Lower leg skin (tissue), 4 donors: ENCODE results near the gene FEM1A. TPM values are rescaled to one million over a fixed set of nuclear protein-coding genes. Genes with fewer than 3 reads are reported as not detected.
A peak's percentile ranks its signal among the peaks of the same experiment; 100 is the strongest.
"Not testable (repeated sequence)": the region's sequence is repeated elsewhere in the genome, so short reads cannot be mapped to it uniquely, and the experiment has no call there.

ENCODE experiments used
- DNase-seq, 2 donors: peaks; one replicate each; pipeline ENCODE4 v3.0.0-alpha.2; 2019; ENCODE audit warnings: low spot score in 2 of 2
- H3K4me3 ChIP-seq: fragments of 200-600 bp; sonication (generic); 2 replicates; pipeline ENCODE4 v1.5.1; 2017; ENCODE audit warnings: mild to moderate bottlenecking, low read depth; ENCODE audit not compliant: poor library complexity, severe bottlenecking
- CTCF ChIP-seq, 3 donors: fragments of 450-650 bp; IDR thresholded peaks; one replicate each; pipeline ENCODE4 v1.5.1; 2016; ENCODE audit warnings: antibody characterized with exemption in 3 of 3, mild to moderate bottlenecking in 3 of 3, moderate library complexity in 2 of 3
- POLR2A ChIP-seq, 2 donors: fragments of 450-650 bp; IDR thresholded peaks; one replicate each; pipeline ENCODE4 v1.6.1; 2016 to 2017; ENCODE audit warnings: antibody characterized with exemption in 2 of 2, mild to moderate bottlenecking in 1 of 2, moderate library complexity in 1 of 2
- WGBS, 2 donors: methylation state at CpG; one replicate each; pipeline ENCODE4 v1.1.5; 2018; 5-methylcytosine and 5-hydroxymethylcytosine counted together
- intact Hi-C: fragments of 100-400 bp; cut with DNase I; formaldehyde crosslinking; loops from one replicate; pipeline ENCODE4 v1.15.0; 2023; ENCODE audit warnings: low total_unique reads
- total RNA-seq, 4 donors: library from RNA; depleted of rRNA; stranded (reverse); fragments of >200 nt; gene quantifications; one replicate each; pipeline ENCODE4 v1.1.0, GENCODE V29; 2016

FEM1A gene
- total RNA-seq, 4 donors from 2014 or later, result 46.4 to 55.3 (median 49.9) TPM

- WGBS, 2 donors, result 86 to 90% methylated on average over 4 of the region's 4 CpGs
- no peak for TF ChIP-seq CTCF (IDR thresholded peaks at IDR 0.05)
- no peak for TF ChIP-seq POLR2A (IDR thresholded peaks at IDR 0.05)
- DNase-seq, result no peak
- H3K4me3 ChIP-seq, result no peak overlapping the region
- intact Hi-C loops, result no loop called here
These were observed 29.7 kb downstream of the FEM1A start for GRCh38 chr19:4821265-4821664.

- intact Hi-C loops, DNase-seq, H3K4me3 ChIP-seq: not testable (repeated sequence)
- 97 to 98% methylated on average over 7 of the region's 7 CpGs for WGBS, 2 donors
These were observed 30.8 kb downstream of the FEM1A start for GRCh38 chr19:4822354-4822753.

DNA sequence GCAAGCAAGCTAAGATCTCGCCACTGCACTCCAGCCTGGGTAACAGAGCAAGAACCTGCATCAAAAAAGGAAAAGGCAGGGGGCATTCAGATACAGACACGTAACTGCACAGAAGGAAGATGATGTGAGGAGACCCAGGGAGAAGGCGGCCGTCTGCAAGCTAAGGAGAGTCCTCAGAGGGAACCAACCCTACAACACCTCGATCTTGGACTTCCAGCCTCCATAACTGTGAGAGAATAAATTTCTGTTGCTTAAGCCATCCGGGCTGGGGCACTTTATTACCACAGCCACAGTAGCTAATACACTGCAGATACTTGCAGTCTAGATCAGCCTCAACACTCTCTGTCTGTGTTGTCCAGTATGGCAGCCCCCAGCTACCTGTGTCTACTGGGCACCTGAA, 32.0 kb downstream of the FEM1A start:
- intact Hi-C loops, result no loop called here
- WGBS, 2 donors, result 87 to 88% methylated on average over 6 of the region's 6 CpGs
- H3K4me3 ChIP-seq, result no peak overlapping the region
- no peak for DNase-seq
- TF ChIP-seq CTCF (IDR thresholded peaks at IDR 0.05), result no peak
- no peak for TF ChIP-seq POLR2A (IDR thresholded peaks at IDR 0.05)

- H3K4me3 ChIP-seq, result no peak overlapping the region
- no peak for DNase-seq
These were observed 37.6 kb downstream of the FEM1A start for GRCh38 chr19:4829001-4829712.

GRCh38 chr19:4830332-4830731, 38.8 kb downstream of the FEM1A start:
- 62 to 63% methylated on average over 6 of the region's 6 CpGs for WGBS, 2 donors

More at GRCh38 chr19:4829001-4829712, 37.6 kb downstream of the FEM1A start:
- intact Hi-C loops, result no loop called here
- TF ChIP-seq CTCF (IDR thresholded peaks at IDR 0.05) (no peak), POLR2A (IDR thresholded peaks at IDR 0.05) (no peak)
- 40 to 53% methylated on average over 16 of the region's 16 CpGs for WGBS, 2 donors

DNA sequence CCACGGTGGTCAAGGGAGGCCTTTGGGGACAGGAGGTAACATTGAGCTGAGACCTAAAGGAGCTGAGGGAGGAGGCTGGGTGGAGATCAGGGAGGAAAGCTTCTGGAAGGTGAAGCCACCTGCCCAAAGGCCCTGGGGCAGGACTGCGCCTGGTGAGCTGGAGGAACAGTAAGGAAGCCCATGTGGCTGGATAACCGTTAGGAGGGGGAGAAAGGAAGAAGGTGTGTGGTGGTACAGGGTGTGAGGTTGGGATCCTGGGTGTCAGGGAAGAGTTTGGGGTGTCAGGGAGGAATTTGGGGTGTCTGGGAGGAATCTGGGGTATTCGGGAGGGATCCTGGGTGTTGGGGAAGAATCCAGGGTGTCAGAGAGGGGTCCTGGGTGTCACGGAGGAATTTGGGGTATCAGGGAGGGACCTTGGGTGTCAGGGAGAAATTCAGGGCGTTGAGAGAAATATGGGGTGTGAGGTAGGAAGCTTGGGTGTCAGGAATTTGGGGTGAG, 39.3 kb downstream of the FEM1A start:
- peak overlapping the region; percentile 88 for H3K4me3 ChIP-seq
- no peak for DNase-seq
- WGBS, 2 donors, result 35 to 48% methylated on average over 6 of the region's 6 CpGs
- TF ChIP-seq POLR2A (IDR thresholded peaks at IDR 0.05) (no peak), CTCF (IDR thresholded peaks at IDR 0.05) (no peak)
- intact Hi-C loops, result no loop called here

More at GRCh38 chr19:4830332-4830731, 38.8 kb downstream of the FEM1A start:
- no peak overlapping the region for H3K4me3 ChIP-seq
- intact Hi-C loops, result no loop called here
- TF ChIP-seq POLR2A (IDR thresholded peaks at IDR 0.05), result no peak
- TF ChIP-seq CTCF (IDR thresholded peaks at IDR 0.05), result no peak
- no peak for DNase-seq
